T-helper 17 cell (primary cell): Measurements from ENCODE around the gene OSBPL9. TPM values are rescaled to one million over a fixed set of nuclear protein-coding genes. Genes with fewer than 3 reads are reported as not detected.

Experiments used
- ATAC-seq: fragments of 150-1000 bp; cut with Tn5 transposase; 2 replicates; pipeline ENCODE4 v1.10.0; 2021; ENCODE audit warnings: mild to moderate bottlenecking, moderate library complexity
- DNase-seq, 3 donors: peaks; one replicate each; pipeline versions ENCODE4 v3.0.0 to v3.0.0-alpha.2; 2020 to 2021
- H3K9me3 ChIP-seq: one replicate; pipeline ENCODE4 v1.7.0; 2013; ENCODE audit warnings: low read length, mild to moderate bottlenecking; ENCODE audit not compliant: control insufficient read depth, poor library complexity, severe bottlenecking
- H3K27ac Mint-ChIP-seq: one replicate; pipeline ENCODE4 v1.8.0; 2022; ENCODE audit warnings: mild to moderate bottlenecking, moderate library complexity, mixed read lengths
- H3K27me3 Mint-ChIP-seq: one replicate; pipeline ENCODE4 v1.8.0; 2022; ENCODE audit warnings: mixed read lengths
- H3K36me3 Mint-ChIP-seq: one replicate; pipeline ENCODE4 v1.8.0; 2022; ENCODE audit warnings: low read depth, mixed read lengths
- H3K4me1 Mint-ChIP-seq: one replicate; pipeline ENCODE4 v1.8.0; 2022; ENCODE audit warnings: mild to moderate bottlenecking, mixed read lengths
- H3K4me3 Mint-ChIP-seq: one replicate; pipeline ENCODE4 v1.8.0; 2022; ENCODE audit warnings: mild to moderate bottlenecking, moderate library complexity, mixed read lengths
- total RNA-seq, 4 donors: library from RNA in 2 of 4; stranded (reverse) in 2 of 4; gene quantifications; one replicate each; pipeline ENCODE4 v1.2.3 and lab custom pipeline; 2022 to 2026

Gene OSBPL9
- total RNA-seq, 2 donors from 2014 or later, result 47.3 to 49.2 TPM

DNA sequence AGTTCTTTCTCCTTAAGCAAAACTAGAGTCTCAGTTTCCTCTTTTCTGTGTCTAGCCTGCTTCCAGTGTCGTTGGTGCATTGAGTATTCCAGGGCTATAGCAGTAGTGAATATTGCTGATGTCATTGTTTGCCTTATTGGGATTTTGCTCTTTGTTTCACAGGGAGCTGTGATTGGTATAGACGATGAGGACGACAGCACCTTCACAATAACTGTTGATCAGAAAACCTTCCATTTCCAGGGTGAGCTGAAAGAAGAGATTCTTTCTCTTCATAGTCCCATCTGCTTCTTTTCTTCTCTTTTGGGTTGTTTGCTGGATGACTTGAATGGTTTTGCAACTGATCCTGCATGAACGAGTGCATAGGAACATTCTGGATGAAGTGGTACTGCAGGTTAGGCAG, 52.4 kb downstream of the OSBPL9 start:
- ATAC-seq (no peak), DNase-seq (no peak)
- H3K9me3 ChIP-seq, result no peaks in the 10 kb centered on the region
- no peaks in the 10 kb centered on the region for H3K27me3 Mint-ChIP-seq
- no peak overlapping the region for H3K4me3 Mint-ChIP-seq
- H3K36me3 Mint-ChIP-seq, result peaks cover 3% of the 10 kb centered on the region
- H3K4me1 Mint-ChIP-seq, result peaks cover 9% of the 10 kb centered on the region
- H3K27ac Mint-ChIP-seq, result no peak overlapping the region

DNA sequence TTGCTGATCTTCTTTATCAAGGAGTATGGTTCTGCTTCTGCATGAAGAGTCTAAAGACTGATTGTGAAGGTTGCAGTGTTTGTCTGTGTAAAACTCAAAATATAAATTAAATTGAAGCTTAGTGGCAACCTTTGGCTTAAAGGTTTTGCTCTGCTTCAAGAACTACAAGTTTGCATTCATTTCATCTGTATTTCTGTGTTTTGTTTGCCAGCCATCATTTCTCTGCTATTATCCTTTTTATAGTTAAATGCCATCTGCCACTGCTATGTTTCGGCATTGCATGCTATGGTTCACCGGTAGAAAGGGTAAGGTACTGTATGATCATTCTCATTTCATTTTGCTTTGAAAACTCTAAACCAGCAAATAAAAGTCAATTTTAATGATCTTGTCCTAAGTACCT, 52.9 kb downstream of the OSBPL9 start:
- ATAC-seq, result no peak
- no peak overlapping the region for H3K27ac Mint-ChIP-seq
- no peaks in the 10 kb centered on the region for H3K9me3 ChIP-seq
- H3K4me1 Mint-ChIP-seq, result peaks cover 9% of the 10 kb centered on the region
- no peak for DNase-seq
- H3K27me3 Mint-ChIP-seq, result no peaks in the 10 kb centered on the region
- H3K4me3 Mint-ChIP-seq, result no peak overlapping the region
- peaks cover 3% of the 10 kb centered on the region for H3K36me3 Mint-ChIP-seq

DNA sequence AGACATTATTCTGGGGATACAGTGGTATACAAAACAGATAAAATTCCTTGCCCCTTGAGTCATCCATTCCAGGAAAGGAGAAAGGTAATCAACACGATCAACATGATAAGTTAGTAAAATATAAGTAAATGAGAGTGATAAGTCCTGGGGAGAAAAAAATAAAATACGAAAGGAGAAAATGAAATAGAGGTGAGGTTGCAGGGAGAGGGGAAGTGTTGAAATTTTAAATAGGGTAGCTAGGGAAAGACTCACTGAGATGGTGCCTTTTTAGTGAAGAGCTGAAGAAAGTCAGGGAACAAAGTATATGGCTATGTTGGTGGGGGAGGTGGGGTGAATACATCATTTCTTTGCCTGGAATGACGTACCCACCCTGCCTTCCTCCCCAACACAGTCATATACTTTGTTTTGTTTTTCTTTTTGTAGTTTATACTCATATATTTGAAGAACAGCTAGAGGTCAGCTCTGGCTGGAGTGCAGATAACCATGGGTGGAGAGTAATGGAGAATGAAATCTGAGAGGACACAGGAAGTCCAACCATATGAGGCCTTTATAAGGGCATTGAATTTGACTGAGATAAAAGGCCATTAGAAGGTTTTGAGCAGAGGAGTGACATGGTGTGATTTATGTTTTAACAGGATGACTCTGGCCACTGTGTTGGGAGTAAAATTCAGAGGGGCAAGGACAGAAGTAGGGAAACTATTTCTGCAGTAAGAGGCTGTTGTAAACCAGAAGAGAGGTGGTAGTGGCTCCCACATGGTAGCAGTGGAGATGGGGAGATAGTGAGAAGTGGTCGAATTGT, 54.8 kb downstream of the OSBPL9 start:
- no peak for ATAC-seq
- peaks cover 2% of the 10 kb centered on the region for H3K4me1 Mint-ChIP-seq
- H3K36me3 Mint-ChIP-seq, result no peaks in the 10 kb centered on the region
- DNase-seq, result no peak
- no peaks in the 10 kb centered on the region for H3K27me3 Mint-ChIP-seq
- H3K27ac Mint-ChIP-seq, result no peak overlapping the region
- H3K9me3 ChIP-seq, result no peaks in the 10 kb centered on the region
- H3K4me3 Mint-ChIP-seq, result no peak overlapping the region

DNA sequence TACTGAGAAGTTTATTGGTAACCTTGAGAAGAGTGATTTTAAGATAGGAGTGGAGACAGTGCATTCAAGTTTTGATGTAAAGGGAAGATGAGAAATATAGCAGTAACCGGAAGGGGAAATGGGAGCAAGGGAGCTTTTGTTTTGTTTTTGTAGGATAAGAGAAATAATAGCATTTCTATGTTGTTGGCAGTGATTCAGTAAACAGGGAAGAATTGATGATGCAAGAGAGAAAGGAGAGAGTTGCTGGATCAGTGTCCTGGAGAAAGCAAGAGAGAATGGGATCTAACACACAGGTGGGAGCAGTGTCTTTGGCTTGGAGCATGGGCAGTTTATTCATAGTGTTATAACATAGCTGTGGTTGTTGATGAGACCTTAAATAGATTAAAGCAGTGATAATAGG, 56.4 kb downstream of the OSBPL9 start:
- no peak for DNase-seq
- no peaks in the 10 kb centered on the region for H3K4me1 Mint-ChIP-seq
- ATAC-seq, result no peak
- no peaks in the 10 kb centered on the region for H3K27me3 Mint-ChIP-seq
- no peak overlapping the region for H3K4me3 Mint-ChIP-seq
- H3K27ac Mint-ChIP-seq, result no peak overlapping the region
- no peaks in the 10 kb centered on the region for H3K9me3 ChIP-seq
- H3K36me3 Mint-ChIP-seq, result no peaks in the 10 kb centered on the region

DNA sequence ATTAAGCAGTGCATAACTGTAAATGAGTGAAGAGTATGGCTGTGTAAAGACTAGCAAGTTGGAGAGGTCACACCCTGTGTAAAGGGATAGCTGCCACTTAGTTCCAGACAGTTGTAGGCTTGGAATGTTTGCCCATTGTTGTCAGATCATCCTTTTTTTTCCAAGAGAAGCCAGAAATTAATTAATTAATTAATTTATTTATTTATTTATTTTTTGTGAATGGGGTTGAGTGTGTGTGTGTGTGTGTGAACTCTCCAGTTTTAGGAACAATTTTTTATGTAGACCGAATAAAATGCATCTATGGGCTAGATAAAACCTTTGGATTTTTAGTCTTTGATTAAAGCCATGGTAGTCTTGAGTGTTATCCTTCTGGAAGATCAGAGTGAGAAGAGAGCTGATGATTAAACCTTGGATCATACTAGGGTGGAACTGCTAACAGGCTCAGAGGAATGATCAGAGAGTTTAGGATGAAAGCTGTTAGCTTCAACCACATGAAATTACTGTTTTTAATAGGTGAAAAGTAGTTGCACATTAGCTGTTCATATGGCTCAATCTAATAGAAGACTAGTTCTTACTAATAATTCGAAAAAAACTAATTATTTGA, 58.4 kb downstream of the OSBPL9 start:
- no peak for DNase-seq
- Mint-ChIP-seq H3K36me3 (no peaks in the 10 kb centered on the region), H3K27me3 (no peaks in the 10 kb centered on the region), H3K4me3 (no peak overlapping the region), H3K4me1 (no peaks in the 10 kb centered on the region), H3K27ac (no peak overlapping the region)
- H3K9me3 ChIP-seq, result no peaks in the 10 kb centered on the region
- ATAC-seq, result no peak

DNA sequence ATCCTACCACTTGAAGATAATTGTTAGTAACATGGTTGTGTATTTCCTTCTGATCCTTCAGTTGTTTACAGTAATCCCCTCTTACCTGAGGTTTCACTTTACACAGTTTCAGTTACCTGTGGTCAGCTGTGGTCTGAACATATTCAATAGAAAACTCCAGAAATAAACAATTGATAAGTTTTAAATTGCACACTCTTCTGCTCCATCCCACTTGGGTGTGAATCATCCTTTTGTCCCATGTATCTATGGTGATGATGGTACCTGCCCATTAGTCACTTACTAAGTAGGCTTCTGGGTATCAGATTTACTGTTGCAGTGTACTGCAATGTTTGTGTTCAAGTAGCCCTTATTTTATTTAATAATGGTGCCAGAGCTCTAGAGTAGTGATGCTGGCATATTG, 62.5 kb downstream of the OSBPL9 start:
- no peak for DNase-seq
- Mint-ChIP-seq H3K36me3 (no peaks in the 10 kb centered on the region), H3K4me3 (no peak overlapping the region), H3K4me1 (no peaks in the 10 kb centered on the region), H3K27me3 (no peaks in the 10 kb centered on the region), H3K27ac (no peak overlapping the region)
- ATAC-seq, result no peak
- no peaks in the 10 kb centered on the region for H3K9me3 ChIP-seq

DNA sequence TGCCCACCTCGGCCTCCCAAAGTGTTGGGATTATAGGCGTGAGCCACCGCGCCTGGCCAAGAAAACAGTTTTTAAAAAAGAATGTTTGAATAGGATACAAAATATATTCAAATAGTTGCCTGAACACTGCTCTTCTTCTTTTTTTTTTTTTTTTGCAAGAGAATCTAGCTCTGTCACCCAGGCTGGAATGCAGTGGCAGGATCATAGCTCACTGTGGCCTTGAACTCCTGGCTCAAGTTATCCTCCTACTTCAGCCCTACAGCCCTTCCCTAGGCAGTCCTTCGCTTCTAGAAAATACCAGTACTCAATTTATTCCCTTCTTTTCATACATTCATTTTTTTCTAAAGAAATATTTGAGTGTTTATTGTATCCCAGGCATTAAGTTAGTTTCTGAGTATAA, 67.9 kb downstream of the OSBPL9 start:
- no peaks in the 10 kb centered on the region for H3K9me3 ChIP-seq
- H3K27ac Mint-ChIP-seq, result peak overlapping the region; percentile 19
- peaks cover 10% of the 10 kb centered on the region for H3K4me1 Mint-ChIP-seq
- no peak for ATAC-seq
- no peak overlapping the region for H3K4me3 Mint-ChIP-seq
- H3K36me3 Mint-ChIP-seq, result peaks cover 3% of the 10 kb centered on the region
- no peak for DNase-seq
- no peaks in the 10 kb centered on the region for H3K27me3 Mint-ChIP-seq

DNA sequence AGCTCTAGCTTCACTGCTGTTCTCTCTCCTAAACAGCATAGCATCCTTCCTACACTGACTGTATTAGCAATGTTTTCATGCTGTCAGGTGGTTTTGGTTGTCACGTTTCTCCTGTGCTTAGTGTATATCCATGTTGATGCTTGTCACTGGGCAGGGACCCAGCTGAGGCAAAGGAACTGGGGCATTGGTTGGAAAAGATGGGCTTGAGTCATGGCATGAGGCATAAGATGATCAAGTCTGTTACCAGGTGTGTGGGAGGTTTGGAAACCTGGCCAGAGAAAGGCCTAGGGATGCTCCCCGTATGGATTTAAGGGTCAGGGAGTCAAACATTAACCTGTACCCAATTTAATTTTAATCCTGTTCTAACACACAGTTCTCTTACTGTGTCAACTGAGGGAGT, 69.6 kb downstream of the OSBPL9 start:
- ATAC-seq, result no peak
- H3K27ac Mint-ChIP-seq, result no peak overlapping the region
- H3K4me1 Mint-ChIP-seq, result peaks cover 10% of the 10 kb centered on the region

DNA sequence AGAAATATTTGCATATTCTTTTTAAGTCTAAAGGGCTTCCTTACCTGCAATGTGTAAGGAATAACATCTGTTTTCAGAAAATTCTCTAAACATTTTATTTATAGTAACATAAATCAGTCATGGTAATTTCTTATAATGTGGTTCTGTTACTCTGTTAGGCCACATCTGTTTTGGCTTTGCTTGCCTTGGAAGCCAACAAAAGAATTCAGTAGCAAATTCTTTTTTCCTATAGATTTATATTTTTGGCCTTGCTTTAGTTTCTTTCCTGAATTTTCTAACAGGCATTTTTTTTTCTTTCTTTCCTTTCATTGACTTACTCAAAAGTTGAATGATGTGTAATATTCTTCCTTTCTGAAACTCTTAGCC, 72.2 kb downstream of the OSBPL9 start:
- Mint-ChIP-seq H3K36me3 (peaks cover 6% of the 10 kb centered on the region), H3K27me3 (no peaks in the 10 kb centered on the region), H3K4me1 (peaks cover 15% of the 10 kb centered on the region), H3K27ac (no peak overlapping the region), H3K4me3 (no peak overlapping the region)
- no peak for DNase-seq
- no peak for ATAC-seq
- no peaks in the 10 kb centered on the region for H3K9me3 ChIP-seq

More for the DNA sequence above, 69.6 kb downstream of the OSBPL9 start:
- no peaks in the 10 kb centered on the region for H3K27me3 Mint-ChIP-seq
- H3K36me3 Mint-ChIP-seq, result peaks cover 3% of the 10 kb centered on the region
- H3K9me3 ChIP-seq, result no peaks in the 10 kb centered on the region
- DNase-seq, result no peak
- no peak overlapping the region for H3K4me3 Mint-ChIP-seq

DNA sequence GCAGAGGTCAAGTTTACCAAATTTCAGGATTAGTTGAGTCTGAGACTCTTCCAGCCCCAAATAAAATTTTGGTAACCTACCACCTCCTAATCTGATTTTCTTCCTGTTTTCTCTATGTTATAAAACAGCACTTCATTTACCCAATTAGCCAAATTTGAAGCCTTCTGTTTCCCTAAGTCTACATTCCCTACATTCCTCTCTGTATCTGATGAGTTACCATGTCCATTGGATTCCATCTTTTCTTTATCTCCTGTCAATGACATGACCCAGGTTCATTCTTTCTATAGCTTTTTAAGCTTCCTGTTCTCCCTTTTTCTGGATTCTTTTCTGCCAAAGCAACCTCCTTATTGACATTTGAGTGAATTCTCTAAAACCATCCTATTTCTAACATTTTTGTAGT, 72.8 kb downstream of the OSBPL9 start:
- no peak overlapping the region for H3K27ac Mint-ChIP-seq
- H3K4me1 Mint-ChIP-seq, result peaks cover 15% of the 10 kb centered on the region
- no peak overlapping the region for H3K4me3 Mint-ChIP-seq
- H3K36me3 Mint-ChIP-seq, result peaks cover 6% of the 10 kb centered on the region
- H3K27me3 Mint-ChIP-seq, result no peaks in the 10 kb centered on the region
- no peak for DNase-seq
- no peak for ATAC-seq
- no peaks in the 10 kb centered on the region for H3K9me3 ChIP-seq

DNA sequence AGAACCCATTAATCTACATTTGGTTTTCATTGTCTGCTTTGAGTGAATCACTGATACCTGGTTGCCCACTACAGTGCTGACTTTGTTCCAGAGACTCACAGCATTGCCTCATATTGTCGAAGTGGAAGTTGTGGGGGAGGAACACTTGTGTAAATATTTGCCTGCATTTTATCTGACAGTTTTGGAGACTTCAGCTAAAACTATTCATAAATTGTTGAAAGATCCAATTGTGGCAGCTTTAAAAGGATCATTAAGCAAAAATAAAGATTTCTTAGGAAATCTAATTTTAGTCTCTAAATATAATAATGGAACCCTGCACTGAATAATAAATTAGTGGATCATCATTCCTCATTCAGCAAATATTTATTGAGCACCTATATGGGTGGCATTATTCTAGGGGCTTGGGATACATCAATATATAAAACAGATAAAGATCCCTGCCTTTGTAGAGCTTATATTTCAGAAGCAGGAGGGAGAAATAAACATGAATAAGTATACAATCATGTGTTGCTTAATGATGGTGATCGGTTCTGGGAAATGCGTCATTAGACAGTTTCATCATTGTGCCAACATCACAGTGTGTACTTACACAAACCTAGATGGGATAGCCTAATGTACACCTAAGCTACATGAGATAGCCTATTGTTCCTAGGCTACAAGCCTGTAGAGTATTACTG, 73.5 kb downstream of the OSBPL9 start:
- Mint-ChIP-seq H3K36me3 (peaks cover 6% of the 10 kb centered on the region), H3K4me1 (peaks cover 15% of the 10 kb centered on the region), H3K27me3 (no peaks in the 10 kb centered on the region), H3K4me3 (no peak overlapping the region), H3K27ac (no peak overlapping the region)
- H3K9me3 ChIP-seq, result no peaks in the 10 kb centered on the region
- ATAC-seq, result no peak
- no peak for DNase-seq

DNA sequence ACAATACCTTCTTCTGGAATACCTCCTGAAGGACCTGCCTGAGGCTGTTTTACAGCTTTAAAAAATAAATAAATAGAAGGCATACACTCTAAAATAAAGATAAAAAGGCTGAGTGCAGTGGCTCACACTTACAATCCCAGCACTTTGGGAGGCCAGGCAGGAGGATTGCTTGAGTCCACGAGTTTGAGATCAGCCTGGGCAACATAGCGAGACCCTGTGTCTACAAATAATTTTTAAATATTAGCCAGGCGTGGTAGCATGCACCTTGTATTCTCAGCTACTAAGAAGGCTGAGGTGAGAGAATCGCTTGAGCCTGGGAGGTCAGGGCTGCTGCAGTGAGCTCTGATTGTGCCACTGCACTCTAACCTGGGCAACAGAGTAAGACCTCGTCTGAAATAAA, 75.0 kb downstream of the OSBPL9 start:
- H3K9me3 ChIP-seq, result no peaks in the 10 kb centered on the region
- Mint-ChIP-seq H3K27ac (no peak overlapping the region), H3K27me3 (no peaks in the 10 kb centered on the region), H3K36me3 (peaks cover 2% of the 10 kb centered on the region), H3K4me1 (peaks cover 19% of the 10 kb centered on the region), H3K4me3 (no peak overlapping the region)
- no peak for ATAC-seq
- DNase-seq, result no peak

DNA sequence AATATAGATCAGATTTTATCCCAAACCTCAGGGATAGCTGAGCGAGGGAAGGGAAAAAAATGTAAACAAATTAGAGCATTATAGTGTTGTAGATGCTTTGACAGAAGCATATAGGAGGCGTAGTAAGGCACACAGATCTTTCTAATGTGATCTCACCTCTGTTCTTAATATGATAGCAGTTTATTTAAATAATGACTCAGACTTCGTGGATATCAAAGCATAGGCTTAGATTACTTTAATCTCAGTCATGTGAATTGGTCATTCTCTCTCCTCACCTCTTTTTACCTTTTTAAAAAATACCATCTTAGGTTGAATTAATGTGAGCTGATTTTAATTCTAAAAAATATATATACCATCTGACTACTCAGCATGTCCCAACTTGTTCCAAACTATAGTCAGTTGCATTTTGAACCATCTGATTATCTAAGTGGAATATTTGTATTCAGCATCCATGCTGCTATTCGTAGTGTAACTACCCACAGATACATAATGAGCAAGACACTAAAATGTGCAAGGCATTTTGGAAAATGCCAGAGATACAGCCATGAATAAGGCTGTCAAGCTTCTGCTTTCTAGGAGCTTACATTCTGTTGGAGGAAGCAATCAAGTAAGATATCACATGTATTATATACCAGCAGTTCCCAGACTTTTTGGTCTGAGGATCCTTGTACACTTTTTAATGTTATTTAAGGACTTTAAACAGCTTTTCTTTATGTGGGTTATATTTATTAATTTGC, 76.7 kb downstream of the OSBPL9 start:
- Mint-ChIP-seq H3K27me3 (no peaks in the 10 kb centered on the region), H3K4me3 (no peak overlapping the region), H3K27ac (peak overlapping the region; percentile 4), H3K36me3 (peaks cover 2% of the 10 kb centered on the region), H3K4me1 (peaks cover 17% of the 10 kb centered on the region)
- DNase-seq (no peak), ATAC-seq (no peak)
- H3K9me3 ChIP-seq, result no peaks in the 10 kb centered on the region
